A549 (cell line): ENCODE data around the gene BEAN1.

Experiments
- CBX8 ChIP-seq: fragments of 200-600 bp; sonication (generic); IDR thresholded peaks from 2 replicates; pipeline ENCODE4 v1.6.1; 2016
- RARB ChIP-seq: fragments of 250-450 bp; sonication (Bioruptor Pico); IDR thresholded peaks from 2 replicates; pipeline ENCODE4 v1.8.0; 2021; ENCODE audit warnings: mild to moderate bottlenecking, moderate library complexity

DNA sequence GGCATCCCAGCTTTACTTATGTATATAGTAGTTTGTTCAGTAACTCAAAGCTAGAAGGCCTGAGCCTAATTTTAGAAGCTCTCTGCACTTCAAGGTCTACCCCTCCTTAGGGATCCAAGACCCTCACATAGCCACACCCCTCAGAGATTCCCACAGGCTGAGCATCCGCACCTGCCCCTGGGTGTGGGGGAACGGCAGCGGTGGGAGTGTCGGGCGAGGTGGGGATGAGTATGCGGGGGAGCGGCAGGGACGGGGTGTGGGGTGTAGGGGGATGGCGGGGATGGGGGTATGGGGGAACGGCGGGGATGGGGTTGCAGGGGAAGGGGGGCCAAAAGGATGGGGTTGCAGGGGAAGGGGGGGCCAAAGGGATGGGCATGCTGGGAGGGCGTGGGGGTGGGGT lies 24.9 kb upstream of the BEAN1 start:
- no peak for TF ChIP-seq CBX8
- no peak for TF ChIP-seq RARB (CRISPR knock-in tag)
